OCI-LY1 (cell line): Measurements from ENCODE around the gene BRD3OS.

ENCODE experiments used
- EZH2 ChIP-seq: fragments of 200-600 bp; sonication (generic), shearing (Covaris generic); IDR thresholded peaks from 2 replicates; pipeline ENCODE4 v1.8.0; 2017; ENCODE audit warnings: borderline replicate concordance, mixed run types, mild to moderate bottlenecking, antibody characterized with exemption, low read length, moderate library complexity, mixed read lengths
- TF ChIP-seq, protein P1 (sequence below): fragments of 200-600 bp; sonication (generic), shearing (Covaris generic); IDR thresholded peaks from 2 replicates; pipeline ENCODE4 v1.5.1; 2017; ENCODE audit warnings: mild to moderate bottlenecking, antibody characterized with exemption, low read length, moderate library complexity, mixed read lengths

DNA sequence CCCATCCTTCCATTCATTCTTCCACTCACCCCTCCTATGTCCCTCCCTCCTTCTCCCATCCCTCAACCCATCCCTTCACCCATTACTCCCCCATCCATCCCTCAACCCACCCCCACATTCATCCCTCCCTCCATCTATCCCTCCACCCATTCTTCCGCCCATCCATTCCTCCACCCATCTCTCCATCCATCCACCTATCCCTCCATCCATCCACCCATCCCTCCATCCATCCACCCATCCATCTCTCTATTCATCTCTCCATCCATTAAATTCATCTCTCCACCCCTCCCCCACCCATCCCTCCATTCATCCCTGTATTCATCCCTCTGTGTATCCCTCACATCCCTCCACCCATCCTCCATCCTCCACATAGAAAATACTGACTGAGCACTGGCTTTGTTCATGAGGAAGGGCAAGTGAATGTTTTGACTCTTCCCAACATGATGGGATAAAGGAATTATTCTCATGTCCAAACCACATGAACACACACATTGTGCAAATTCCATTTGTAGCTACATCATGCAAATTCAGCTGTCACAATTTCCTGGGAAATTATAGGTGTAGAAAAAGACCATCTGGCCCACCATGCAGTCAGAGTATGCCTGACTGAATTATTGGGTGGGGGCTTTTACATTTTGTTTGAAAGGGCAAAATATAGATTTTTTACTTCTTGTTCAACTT, 26.2 kb upstream of the BRD3OS start:
- TF ChIP-seq, protein P1, sequence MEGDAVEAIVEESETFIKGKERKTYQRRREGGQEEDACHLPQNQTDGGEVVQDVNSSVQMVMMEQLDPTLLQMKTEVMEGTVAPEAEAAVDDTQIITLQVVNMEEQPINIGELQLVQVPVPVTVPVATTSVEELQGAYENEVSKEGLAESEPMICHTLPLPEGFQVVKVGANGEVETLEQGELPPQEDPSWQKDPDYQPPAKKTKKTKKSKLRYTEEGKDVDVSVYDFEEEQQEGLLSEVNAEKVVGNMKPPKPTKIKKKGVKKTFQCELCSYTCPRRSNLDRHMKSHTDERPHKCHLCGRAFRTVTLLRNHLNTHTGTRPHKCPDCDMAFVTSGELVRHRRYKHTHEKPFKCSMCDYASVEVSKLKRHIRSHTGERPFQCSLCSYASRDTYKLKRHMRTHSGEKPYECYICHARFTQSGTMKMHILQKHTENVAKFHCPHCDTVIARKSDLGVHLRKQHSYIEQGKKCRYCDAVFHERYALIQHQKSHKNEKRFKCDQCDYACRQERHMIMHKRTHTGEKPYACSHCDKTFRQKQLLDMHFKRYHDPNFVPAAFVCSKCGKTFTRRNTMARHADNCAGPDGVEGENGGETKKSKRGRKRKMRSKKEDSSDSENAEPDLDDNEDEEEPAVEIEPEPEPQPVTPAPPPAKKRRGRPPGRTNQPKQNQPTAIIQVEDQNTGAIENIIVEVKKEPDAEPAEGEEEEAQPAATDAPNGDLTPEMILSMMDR: no peak
- TF ChIP-seq EZH2: no peak
